ENCODE measurements around the gene CEP135.
A peak's percentile ranks its signal among the peaks of the same experiment; 100 is the strongest.
"Not testable (repeated sequence)": the region's sequence is repeated elsewhere in the genome, so short reads cannot be mapped to it uniquely, and the experiment has no call there.

CEP135 gene

DNA sequence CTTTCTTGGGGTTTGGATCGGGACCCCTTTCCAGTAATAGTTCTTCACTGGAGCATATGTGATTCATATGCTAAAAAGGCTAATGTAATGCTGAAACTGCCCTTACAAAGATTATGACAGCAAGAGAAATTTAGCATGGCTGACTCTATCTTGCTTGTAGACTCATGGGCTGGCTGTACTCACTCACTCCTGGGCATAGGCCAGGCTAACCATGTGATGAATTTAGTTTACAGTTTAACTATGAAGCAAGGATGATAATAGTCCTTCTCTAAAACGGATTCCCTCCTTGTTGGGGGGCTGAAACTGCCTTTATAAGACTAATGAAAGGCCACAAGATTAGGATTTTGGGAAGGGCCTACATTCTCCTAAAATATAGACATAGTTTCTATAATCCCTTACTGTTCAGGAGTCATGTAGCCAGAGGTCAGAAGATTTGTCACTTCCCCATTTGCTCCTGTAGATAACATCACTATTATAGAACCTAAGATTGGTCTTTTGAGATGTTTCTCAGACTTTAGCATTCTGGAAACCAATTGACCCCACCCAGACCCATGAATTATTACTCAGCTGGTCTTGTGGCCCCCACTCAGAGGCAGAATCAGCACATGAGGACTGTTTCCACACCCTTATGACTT, 20.8 kb upstream of the CEP135 start:
- Mint-ChIP-seq H3K27me3 (no peaks in the 10 kb centered on the region), H3K4me1 (ENCODE audit: low read depth) (peaks cover 16% of the 10 kb centered on the region), H3K9me3 (no peaks in the 10 kb centered on the region), H3K36me3 (ENCODE audit: low read depth) (no peaks in the 10 kb centered on the region), H3K4me3 (no peak overlapping the region), H3K27ac (no peak overlapping the region)
- intact Hi-C loops (cut with micrococcal nuclease) = no loop called here

GRCh38 chr4:55928846-55929245, 19.9 kb upstream of the CEP135 start:
- H3K4me3 Mint-ChIP-seq = no peak overlapping the region
- peaks cover 1% of the 10 kb centered on the region for H3K27me3 Mint-ChIP-seq
- H3K9me3 Mint-ChIP-seq = no peaks in the 10 kb centered on the region
- H3K4me1 Mint-ChIP-seq (ENCODE audit: low read depth) = peaks cover 16% of the 10 kb centered on the region
- no peak overlapping the region for H3K27ac Mint-ChIP-seq
- H3K36me3 Mint-ChIP-seq (ENCODE audit: low read depth) = no peaks in the 10 kb centered on the region
- intact Hi-C loops (cut with micrococcal nuclease) = no loop called here

GRCh38 chr4:55931043-55931442, 17.7 kb upstream of the CEP135 start:
- H3K9me3 Mint-ChIP-seq = peaks cover 2% of the 10 kb centered on the region

DNA sequence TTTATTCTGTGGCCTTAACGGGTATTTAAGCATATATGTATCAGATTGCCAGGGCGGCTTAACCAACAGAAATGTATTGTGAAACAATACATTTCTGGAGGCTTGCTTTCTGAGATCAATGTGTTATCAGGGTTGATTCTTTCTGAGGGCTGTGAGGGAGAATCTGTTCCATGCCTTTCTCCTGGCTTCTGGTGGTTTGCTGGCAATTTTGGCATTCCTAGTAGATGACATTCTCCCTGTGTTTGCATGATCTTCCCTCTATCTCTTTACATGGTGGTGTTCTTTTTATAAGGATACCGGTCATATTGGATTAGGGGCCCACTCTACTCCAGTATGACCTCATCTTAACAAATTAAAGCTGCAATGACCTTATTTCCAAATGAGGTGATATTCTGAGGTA, 16.9 kb upstream of the CEP135 start:
- Mint-ChIP-seq H3K27me3 (peaks cover 1% of the 10 kb centered on the region), H3K27ac (no peak overlapping the region), H3K4me1 (ENCODE audit: low read depth) (peaks cover 16% of the 10 kb centered on the region), H3K4me3 (no peak overlapping the region), H3K36me3 (ENCODE audit: low read depth) (no peaks in the 10 kb centered on the region), H3K9me3 (peaks cover 10% of the 10 kb centered on the region)
- intact Hi-C loops (cut with micrococcal nuclease) = no loop called here

More at GRCh38 chr4:55931043-55931442, 17.7 kb upstream of the CEP135 start:
- peaks cover 16% of the 10 kb centered on the region for H3K4me1 Mint-ChIP-seq (ENCODE audit: low read depth)
- H3K27ac Mint-ChIP-seq = no peak overlapping the region
- H3K36me3 Mint-ChIP-seq (ENCODE audit: low read depth) = no peaks in the 10 kb centered on the region
- intact Hi-C loops (cut with micrococcal nuclease) = no loop called here
- H3K4me3 Mint-ChIP-seq = no peak overlapping the region
- peaks cover 1% of the 10 kb centered on the region for H3K27me3 Mint-ChIP-seq

DNA sequence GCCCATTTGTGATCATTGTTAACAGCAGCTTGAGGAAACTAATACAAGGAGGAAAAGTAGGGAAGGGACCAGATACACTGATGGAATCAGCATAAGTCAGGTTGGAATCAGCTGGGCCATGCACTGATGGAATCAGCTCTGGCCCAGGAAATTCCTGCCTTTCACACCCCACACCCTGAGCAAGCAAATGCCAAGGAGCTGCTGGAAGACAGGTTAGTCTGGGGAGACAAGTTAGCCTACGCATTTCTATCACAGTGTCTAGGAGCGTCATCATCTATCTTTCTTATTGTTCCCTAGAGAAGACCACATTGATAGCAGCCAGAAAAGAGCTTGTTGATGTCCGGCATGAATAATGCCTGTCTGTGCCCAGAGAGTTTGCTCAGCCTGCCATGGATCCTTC, 16.2 kb upstream of the CEP135 start:
- intact Hi-C loops (cut with micrococcal nuclease) = no loop called here
- no peaks in the 10 kb centered on the region for H3K36me3 Mint-ChIP-seq (ENCODE audit: low read depth)
- no peak overlapping the region for H3K27ac Mint-ChIP-seq
- peaks cover 17% of the 10 kb centered on the region for H3K9me3 Mint-ChIP-seq
- peaks cover 1% of the 10 kb centered on the region for H3K27me3 Mint-ChIP-seq
- H3K4me1 Mint-ChIP-seq (ENCODE audit: low read depth) = peaks cover 16% of the 10 kb centered on the region
- no peak overlapping the region for H3K4me3 Mint-ChIP-seq

GRCh38 chr4:55933611-55934010, 15.1 kb upstream of the CEP135 start:
- no peaks in the 10 kb centered on the region for H3K36me3 Mint-ChIP-seq (ENCODE audit: low read depth)
- H3K4me3 Mint-ChIP-seq = no peak overlapping the region
- H3K27me3 Mint-ChIP-seq = peaks cover 1% of the 10 kb centered on the region
- peaks cover 16% of the 10 kb centered on the region for H3K4me1 Mint-ChIP-seq (ENCODE audit: low read depth)
- peaks cover 23% of the 10 kb centered on the region for H3K9me3 Mint-ChIP-seq
- H3K27ac Mint-ChIP-seq = no peak overlapping the region
- intact Hi-C loops (cut with micrococcal nuclease) = no loop called here

- H3K4me1 Mint-ChIP-seq (ENCODE audit: low read depth); H3K27me3 Mint-ChIP-seq; H3K36me3 Mint-ChIP-seq (ENCODE audit: low read depth); intact Hi-C loops (cut with micrococcal nuclease); H3K4me3 Mint-ChIP-seq; H3K27ac Mint-ChIP-seq: not testable (repeated sequence)
- H3K9me3 Mint-ChIP-seq = peaks cover 23% of the 10 kb centered on the region
Measured at GRCh38 chr4:55935907-55936306, 12.8 kb upstream of the CEP135 start.

- Mint-ChIP-seq H3K27me3 (no peaks in the 10 kb centered on the region), H3K4me3 (no peak overlapping the region), H3K36me3 (ENCODE audit: low read depth) (no peaks in the 10 kb centered on the region), H3K27ac (no peak overlapping the region), H3K4me1 (ENCODE audit: low read depth) (no peaks in the 10 kb centered on the region), H3K9me3 (peaks cover 23% of the 10 kb centered on the region)
- intact Hi-C loops (cut with micrococcal nuclease) = no loop called here
Measured at GRCh38 chr4:55938481-55938880, 10.3 kb upstream of the CEP135 start.

DNA sequence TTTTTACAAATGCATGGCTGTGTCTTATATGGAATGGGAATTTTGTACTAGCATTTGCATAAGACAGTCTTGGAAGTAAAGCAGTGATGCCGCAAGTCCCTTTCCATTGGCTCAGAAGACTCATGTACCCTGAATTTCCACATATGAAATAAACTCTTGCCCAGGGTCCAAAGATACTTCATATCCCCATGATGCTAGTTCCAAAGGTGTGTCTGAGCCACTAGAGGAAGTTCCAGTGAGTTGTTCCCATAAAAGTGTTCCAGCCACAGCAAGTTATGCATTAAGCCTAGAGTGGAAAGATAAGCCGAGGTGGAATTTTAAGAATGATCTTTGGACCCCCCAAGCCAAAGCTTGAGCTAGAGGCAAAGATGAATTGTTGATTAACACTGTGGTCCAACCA, 9.3 kb upstream of the CEP135 start:
- intact Hi-C loops (cut with micrococcal nuclease) = no loop called here
- Mint-ChIP-seq H3K4me3 (no peak overlapping the region), H3K27me3 (no peaks in the 10 kb centered on the region), H3K27ac (no peak overlapping the region), H3K36me3 (ENCODE audit: low read depth) (no peaks in the 10 kb centered on the region), H3K9me3 (peaks cover 23% of the 10 kb centered on the region), H3K4me1 (ENCODE audit: low read depth) (no peaks in the 10 kb centered on the region)

DNA sequence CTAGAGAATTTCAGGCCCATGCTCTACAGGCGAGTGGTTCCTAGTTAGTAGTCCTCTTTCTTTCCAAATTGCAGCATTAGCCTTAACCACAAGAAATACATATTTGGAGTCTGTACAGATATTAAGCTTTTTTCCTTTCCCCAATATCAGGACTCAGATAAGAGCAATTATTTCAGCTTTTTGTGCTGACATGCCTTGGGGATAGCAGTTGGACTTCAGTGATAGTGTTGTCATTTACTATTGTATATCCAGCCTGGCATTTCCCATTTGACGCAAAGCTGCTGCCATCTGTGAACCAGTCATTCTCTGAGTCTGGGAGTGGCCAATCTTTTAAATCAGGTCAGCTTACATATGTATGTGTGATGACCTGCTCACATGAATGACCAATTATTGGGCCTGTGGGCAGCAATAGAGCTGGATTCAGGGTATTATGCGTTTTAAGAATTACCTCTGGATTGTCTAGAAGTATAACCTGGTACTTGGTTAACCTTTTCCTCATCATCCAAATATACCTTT, 6.8 kb upstream of the CEP135 start:
- Mint-ChIP-seq H3K9me3 (peaks cover 12% of the 10 kb centered on the region), H3K4me1 (ENCODE audit: low read depth) (peaks cover 13% of the 10 kb centered on the region), H3K36me3 (ENCODE audit: low read depth) (no peaks in the 10 kb centered on the region), H3K27ac (no peak overlapping the region), H3K4me3 (no peak overlapping the region), H3K27me3 (no peaks in the 10 kb centered on the region)
- intact Hi-C loops (cut with micrococcal nuclease) = loop anchor here (10.0 kb wide), 1 partner anchor 523 kb away; the partner anchor contains the start of gene SRP72

GRCh38 chr4:55947254-55947882, 1.4 kb upstream of the CEP135 start:
- H3K9me3 Mint-ChIP-seq = no peaks in the 10 kb centered on the region
- intact Hi-C loops (cut with micrococcal nuclease) = loop anchor here (5.0 to 10.0 kb wide), 3 partner anchors 40 to 1030 kb away; partner anchors contain the start of genes NOA1, POLR2B and SRP72
- H3K27me3 Mint-ChIP-seq = no peaks in the 10 kb centered on the region
- H3K27ac Mint-ChIP-seq = peak overlapping the region; percentile 97
- peak overlapping the region; percentile 85 for H3K4me3 Mint-ChIP-seq
- H3K36me3 Mint-ChIP-seq (ENCODE audit: low read depth) = peaks cover 10% of the 10 kb centered on the region
- peaks cover 34% of the 10 kb centered on the region for H3K4me1 Mint-ChIP-seq (ENCODE audit: low read depth)

- peak overlapping the region; percentile 97 for H3K27ac Mint-ChIP-seq
- peaks cover 34% of the 10 kb centered on the region for H3K4me1 Mint-ChIP-seq (ENCODE audit: low read depth)
- peak overlapping the region; percentile 85 for H3K4me3 Mint-ChIP-seq
- intact Hi-C loops (cut with micrococcal nuclease) = loop anchor here (2.0 to 10.0 kb wide), 6 partner anchors 41 to 1029 kb away; partner anchors contain the start of genes AASDH, EXOC1, NOA1 and POLR2B
- no peaks in the 10 kb centered on the region for H3K27me3 Mint-ChIP-seq
- no peaks in the 10 kb centered on the region for H3K9me3 Mint-ChIP-seq
- peaks cover 17% of the 10 kb centered on the region for H3K36me3 Mint-ChIP-seq (ENCODE audit: low read depth)
Measured at GRCh38 chr4:55947912-55948725, 626 bp upstream of the CEP135 start.

DNA sequence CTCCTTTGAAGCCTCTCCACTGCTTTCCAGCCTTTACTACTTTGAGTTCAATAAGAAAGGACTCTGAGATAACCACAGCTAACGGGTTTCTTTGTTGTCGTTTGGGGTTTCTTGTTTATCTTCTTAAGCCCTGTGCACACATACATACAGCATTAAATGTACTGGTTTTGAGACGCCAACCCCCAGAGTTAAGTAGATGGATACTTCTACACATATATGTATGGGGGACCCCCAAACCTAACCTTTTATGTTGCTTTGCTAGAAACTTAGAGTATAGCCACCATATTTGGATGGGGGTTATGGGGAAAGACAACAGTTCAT, 697 bp downstream of the CEP135 start:
- H3K27ac Mint-ChIP-seq = peak overlapping the region; percentile 97
- intact Hi-C loops (cut with micrococcal nuclease) = loop anchor here (2.0 to 10.0 kb wide), 6 partner anchors 42 to 1028 kb away; partner anchors contain the start of genes AASDH, EXOC1, NOA1 and POLR2B
- no peaks in the 10 kb centered on the region for H3K27me3 Mint-ChIP-seq
- no peaks in the 10 kb centered on the region for H3K9me3 Mint-ChIP-seq
- peaks cover 34% of the 10 kb centered on the region for H3K4me1 Mint-ChIP-seq (ENCODE audit: low read depth)
- peak overlapping the region; percentile 85 for H3K4me3 Mint-ChIP-seq
- H3K36me3 Mint-ChIP-seq (ENCODE audit: low read depth) = peaks cover 28% of the 10 kb centered on the region
